Trophoblast cell (in vitro differentiated cells and primary cell): ENCODE data around the gene SH2D4B.
A peak's percentile ranks its signal among the peaks of the same experiment; 100 is the strongest.

Experiments used
- DNase-seq, 2 donors: peaks; one replicate each; pipeline ENCODE4 v3.0.0-alpha.2; 2016
- H2AFZ ChIP-seq: 2 replicates; pipeline ENCODE4 v1.6.1; 2013; ENCODE audit warnings: low read length, moderate library complexity, mild to moderate bottlenecking; ENCODE audit not compliant: insufficient read depth, poor library complexity
- H2AK5ac ChIP-seq: 2 replicates; pipeline ENCODE4 v1.6.1; 2013; ENCODE audit warnings: mild to moderate bottlenecking, low read length
- H2BK120ac ChIP-seq: 2 replicates; pipeline ENCODE4 v1.6.1; 2013; ENCODE audit warnings: low read length, mild to moderate bottlenecking, moderate library complexity; ENCODE audit not compliant: insufficient read depth, poor library complexity
- H2BK12ac ChIP-seq: 2 replicates; pipeline ENCODE4 v1.6.1; 2013; ENCODE audit warnings: mild to moderate bottlenecking, low read length, moderate library complexity
- H2BK5ac ChIP-seq: 2 replicates; pipeline ENCODE4 v1.6.1; 2013; ENCODE audit warnings: low read length, low read depth, moderate library complexity, mild to moderate bottlenecking; ENCODE audit not compliant: poor library complexity
- H3K14ac ChIP-seq: 2 replicates; pipeline ENCODE4 v1.6.1; 2013; ENCODE audit warnings: mild to moderate bottlenecking, low read length
- H3K18ac ChIP-seq: 2 replicates; pipeline ENCODE4 v1.6.1; 2013; ENCODE audit warnings: mild to moderate bottlenecking, low read length
- H3K23ac ChIP-seq: 2 replicates; pipeline ENCODE4 v1.6.1; 2013; ENCODE audit warnings: low read length
- H3K27ac ChIP-seq: 2 replicates; pipeline ENCODE4 v1.5.1; 2013; ENCODE audit warnings: low read depth, mild to moderate bottlenecking, inconsistent platforms, low read length, moderate library complexity
- H3K27me3 ChIP-seq: 2 replicates; pipeline ENCODE4 v1.6.1; 2013; ENCODE audit warnings: inconsistent platforms, mild to moderate bottlenecking, low read length, moderate library complexity; ENCODE audit not compliant: insufficient read depth
- H3K36me3 ChIP-seq, 2 experiments: 1 replicate in 1 of 2; 2 replicates in 1 of 2; pipeline ENCODE4 v1.6.1; 2013; ENCODE audit warnings: low read length in 2 of 2, mild to moderate bottlenecking in 2 of 2, moderate library complexity in 1 of 2; ENCODE audit not compliant: insufficient read depth in 2 of 2, control insufficient read depth in 1 of 2
- H3K4ac ChIP-seq: 2 replicates; pipeline ENCODE4 v1.6.1; 2013; ENCODE audit warnings: low read depth, mild to moderate bottlenecking, low read length, moderate library complexity
- H3K4me1 ChIP-seq, 2 experiments: 1 replicate in 1 of 2; 2 replicates in 1 of 2; pipeline ENCODE4 v1.6.1; 2013; ENCODE audit warnings: low read length in 2 of 2, mild to moderate bottlenecking in 2 of 2, moderate library complexity in 1 of 2; ENCODE audit not compliant: insufficient read depth in 2 of 2, control insufficient read depth in 1 of 2
- H3K4me2 ChIP-seq: 2 replicates; pipeline ENCODE4 v1.6.1; 2013; ENCODE audit warnings: inconsistent platforms, mild to moderate bottlenecking, low read length, moderate library complexity
- H3K4me3 ChIP-seq: 2 replicates; pipeline ENCODE4 v1.5.1; 2013; ENCODE audit warnings: mild to moderate bottlenecking, low read depth, low read length, inconsistent platforms
- H3K79me1 ChIP-seq: one replicate; pipeline ENCODE4 v1.6.1; 2013; ENCODE audit warnings: low read length
- H3K79me2 ChIP-seq: 2 replicates; pipeline ENCODE4 v1.6.1; 2013; ENCODE audit warnings: low read length, mild to moderate bottlenecking; ENCODE audit not compliant: control insufficient read depth, insufficient read depth, poor library complexity
- H3K9ac ChIP-seq: 2 replicates; pipeline ENCODE4 v1.6.1; 2013; ENCODE audit warnings: mild to moderate bottlenecking, low read length
- H3K9me3 ChIP-seq: 2 replicates; pipeline ENCODE4 v1.6.1; 2013; ENCODE audit warnings: low read depth, mild to moderate bottlenecking, control low read depth, inconsistent platforms, low read length; ENCODE audit not compliant: insufficient read depth
- H4K12ac ChIP-seq: 2 replicates; pipeline ENCODE4 v1.6.1; 2013; ENCODE audit warnings: low read depth, mild to moderate bottlenecking, low read length, moderate library complexity
- H4K8ac ChIP-seq: 2 replicates; pipeline ENCODE4 v1.6.1; 2013; ENCODE audit warnings: low read depth, mild to moderate bottlenecking, low read length, moderate library complexity
- H4K91ac ChIP-seq: one replicate; pipeline ENCODE4 v1.6.1; 2013; ENCODE audit warnings: low read depth, mild to moderate bottlenecking, low read length, moderate library complexity
- WGBS: extraction: QIAGEN DNeasy Blood & Tissue Kit; methylation state at CpG from one replicate; pipeline ENCODE4 v1.1.7; 2013; ENCODE audit warnings: missing lambda C conversion rate; ENCODE audit not compliant: insufficient read length, insufficient coverage; ENCODE audit errors: extremely low coverage; 5-methylcytosine and 5-hydroxymethylcytosine counted together

SH2D4B gene

GRCh38 chr10:80691441-80691840, 153.7 kb downstream of the SH2D4B start:
- Histone ChIP-seq H2AK5ac (no peak overlapping the region), H3K27me3 (no peaks in the 10 kb centered on the region), H2AFZ (no peak overlapping the region), H4K8ac (no peak overlapping the region), H2BK12ac (no peak overlapping the region), H3K4me3 (no peak overlapping the region), H3K4me1 (no peaks in the 10 kb centered on the region), H3K79me1 (no peaks in the 10 kb centered on the region), H4K91ac (no peak overlapping the region), H2BK5ac (no peak overlapping the region), H3K79me2 (no peaks in the 10 kb centered on the region), H3K9me3 (no peaks in the 10 kb centered on the region), H3K4ac (no peak overlapping the region), H4K12ac (no peak overlapping the region), H3K9ac (no peak overlapping the region), H3K27ac (no peak overlapping the region), H2BK120ac (no peak overlapping the region), H3K18ac (no peak overlapping the region), H3K14ac (no peak overlapping the region), H3K36me3 (no peaks in the 10 kb centered on the region), H3K4me2 (no peak overlapping the region), H3K23ac (no peak overlapping the region)
- DNase-seq: no peak

- Histone ChIP-seq H2BK5ac (no peak overlapping the region), H2BK12ac (no peak overlapping the region), H2AK5ac (no peak overlapping the region), H3K4me2 (no peak overlapping the region), H3K9me3 (no peaks in the 10 kb centered on the region), H3K27me3 (no peaks in the 10 kb centered on the region), H3K79me1 (no peaks in the 10 kb centered on the region), H3K4ac (no peak overlapping the region), H2BK120ac (no peak overlapping the region), H2AFZ (no peak overlapping the region), H3K4me3 (no peak overlapping the region), H3K14ac (no peak overlapping the region), H4K91ac (no peak overlapping the region), H3K9ac (no peak overlapping the region), H3K36me3 (no peaks in the 10 kb centered on the region), H3K79me2 (no peaks in the 10 kb centered on the region), H3K23ac (no peak overlapping the region), H3K27ac (no peak overlapping the region), H3K4me1 (no peaks in the 10 kb centered on the region), H4K8ac (no peak overlapping the region), H4K12ac (no peak overlapping the region), H3K18ac (no peak overlapping the region)
- DNase-seq: no peak
- WGBS: no CpG with 5 or more reads among the region's 3 CpGs
These were observed 155.9 kb downstream of the SH2D4B start for GRCh38 chr10:80693565-80693964.

GRCh38 chr10:80694930-80695329, 157.2 kb downstream of the SH2D4B start:
- Histone ChIP-seq H3K18ac (no peak overlapping the region), H3K79me2 (no peaks in the 10 kb centered on the region), H3K9ac (peak overlapping the region; percentile 28), H2BK12ac (no peak overlapping the region), H3K27me3 (no peaks in the 10 kb centered on the region), H4K12ac (no peak overlapping the region), H3K9me3 (no peaks in the 10 kb centered on the region), H2AFZ (no peak overlapping the region), H2AK5ac (no peak overlapping the region), H4K8ac (no peak overlapping the region), H3K4ac (no peak overlapping the region), H3K4me3 (no peak overlapping the region), H3K4me1 (no peaks in the 10 kb centered on the region), H3K14ac (no peak overlapping the region), H2BK5ac (no peak overlapping the region), H3K27ac (no peak overlapping the region), H3K23ac (no peak overlapping the region), H4K91ac (no peak overlapping the region), H3K4me2 (no peak overlapping the region), H3K79me1 (no peaks in the 10 kb centered on the region), H3K36me3 (no peaks in the 10 kb centered on the region), H2BK120ac (no peak overlapping the region)
- DNase-seq: no peak
- WGBS: no CpG with 5 or more reads among the region's 5 CpGs
